Gastroesophageal sphincter (tissue), 3 donors: Measurements from ENCODE around the gene SV2C.

ENCODE experiments used
- CTCF ChIP-seq, 4 experiments: fragments of 200-600 bp in 2 of 4; fragments of 450-650 bp in 2 of 4; sonication (generic) in 1 of 4; IDR thresholded peaks; one replicate each; pipeline ENCODE4 v1.5.1; 2017 to 2019; ENCODE audit warnings: antibody characterized with exemption in 4 of 4, mild to moderate bottlenecking in 2 of 4, moderate library complexity in 2 of 4
- EP300 ChIP-seq: sonication (generic); formaldehyde crosslinking; IDR thresholded peaks from one replicate; pipeline ENCODE4 v1.6.1; 2017; ENCODE audit warnings: antibody characterized with exemption, mild to moderate bottlenecking
- POLR2A ChIP-seq, 2 donors: fragments of 450-650 bp; IDR thresholded peaks; one replicate each; pipeline ENCODE4 v1.6.1; 2017; ENCODE audit warnings: antibody characterized with exemption in 2 of 2, mild to moderate bottlenecking in 2 of 2, moderate library complexity in 1 of 2
- POLR2AphosphoS5 ChIP-seq: sonication (generic); formaldehyde crosslinking; IDR thresholded peaks from one replicate; pipeline ENCODE4 v1.6.1; 2017; ENCODE audit warnings: antibody characterized with exemption

- TF ChIP-seq POLR2A (IDR thresholded peaks at IDR 0.05) (no peak), CTCF (IDR thresholded peaks at IDR 0.05) (no peak), POLR2AphosphoS5 (no peak), EP300 (no peak)
Observed at GRCh38 chr5:76310208-76310607, 227.0 kb downstream of the SV2C start.
